Bronchial epithelial cell (primary cell): ENCODE measurements around the gene TMED6. TPM values are rescaled to one million over a fixed set of nuclear protein-coding genes. Genes with fewer than 3 reads are reported as not detected.

ENCODE experiments used
- DNase-seq: peaks from one replicate; pipeline ENCODE4 v3.0.0-alpha.2; 2010; ENCODE audit warnings: low read depth
- FAIRE-seq: peaks from 2 replicates; lab custom pipeline; 2011; peaks lifted over from hg19 to GRCh38; lab: Jason Lieb, UNC
- H3K27me3 ChIP-seq: 2 replicates; pipeline ENCODE4 v1.5.1; 2011; ENCODE audit warnings: low read length; ENCODE audit not compliant: control insufficient read depth, insufficient read depth
- H3K36me3 ChIP-seq: 2 replicates; pipeline ENCODE4 v1.5.1; 2011; ENCODE audit warnings: low read length; ENCODE audit not compliant: control insufficient read depth, insufficient read depth
- H3K4me3 ChIP-seq: 2 replicates; pipeline ENCODE4 v1.5.1; 2011; ENCODE audit warnings: mild to moderate bottlenecking, low read depth, low read length, control low read depth
- total RNA-seq: library from RNA; depleted of rRNA; stranded (reverse); fragments of >200 nt; gene quantifications from 2 replicates; pipeline ENCODE4 v1.2.1, GENCODE V29; 2014
- TF ChIP-seq, protein P1 (sequence below): IDR thresholded peaks from 2 replicates; pipeline ENCODE4 v1.5.1; 2011; ENCODE audit warnings: mild to moderate bottlenecking, moderate library complexity, low read length, control low read depth, inconsistent platforms; ENCODE audit not compliant: insufficient read depth, severe bottlenecking

TMED6 gene
- total RNA-seq, 1 donor from 2014 or later = not detected

- no peaks in the 10 kb centered on the region for H3K36me3 ChIP-seq
- H3K4me3 ChIP-seq = no peak overlapping the region
- FAIRE-seq = no peak
- TF ChIP-seq, protein P1, sequence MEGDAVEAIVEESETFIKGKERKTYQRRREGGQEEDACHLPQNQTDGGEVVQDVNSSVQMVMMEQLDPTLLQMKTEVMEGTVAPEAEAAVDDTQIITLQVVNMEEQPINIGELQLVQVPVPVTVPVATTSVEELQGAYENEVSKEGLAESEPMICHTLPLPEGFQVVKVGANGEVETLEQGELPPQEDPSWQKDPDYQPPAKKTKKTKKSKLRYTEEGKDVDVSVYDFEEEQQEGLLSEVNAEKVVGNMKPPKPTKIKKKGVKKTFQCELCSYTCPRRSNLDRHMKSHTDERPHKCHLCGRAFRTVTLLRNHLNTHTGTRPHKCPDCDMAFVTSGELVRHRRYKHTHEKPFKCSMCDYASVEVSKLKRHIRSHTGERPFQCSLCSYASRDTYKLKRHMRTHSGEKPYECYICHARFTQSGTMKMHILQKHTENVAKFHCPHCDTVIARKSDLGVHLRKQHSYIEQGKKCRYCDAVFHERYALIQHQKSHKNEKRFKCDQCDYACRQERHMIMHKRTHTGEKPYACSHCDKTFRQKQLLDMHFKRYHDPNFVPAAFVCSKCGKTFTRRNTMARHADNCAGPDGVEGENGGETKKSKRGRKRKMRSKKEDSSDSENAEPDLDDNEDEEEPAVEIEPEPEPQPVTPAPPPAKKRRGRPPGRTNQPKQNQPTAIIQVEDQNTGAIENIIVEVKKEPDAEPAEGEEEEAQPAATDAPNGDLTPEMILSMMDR = no peak
- no peaks in the 10 kb centered on the region for H3K27me3 ChIP-seq
- DNase-seq = no peak
Measured at GRCh38 chr16:69393898-69394849, 42.6 kb upstream of the TMED6 start.

- H3K36me3 ChIP-seq = peaks cover 7% of the 10 kb centered on the region
- H3K27me3 ChIP-seq = no peaks in the 10 kb centered on the region
- TF ChIP-seq, protein P1 = no peak
- no peak overlapping the region for H3K4me3 ChIP-seq
- no peak for FAIRE-seq
- no peak for DNase-seq
Measured at GRCh38 chr16:69386596-69386995, 35.0 kb upstream of the TMED6 start.

DNA sequence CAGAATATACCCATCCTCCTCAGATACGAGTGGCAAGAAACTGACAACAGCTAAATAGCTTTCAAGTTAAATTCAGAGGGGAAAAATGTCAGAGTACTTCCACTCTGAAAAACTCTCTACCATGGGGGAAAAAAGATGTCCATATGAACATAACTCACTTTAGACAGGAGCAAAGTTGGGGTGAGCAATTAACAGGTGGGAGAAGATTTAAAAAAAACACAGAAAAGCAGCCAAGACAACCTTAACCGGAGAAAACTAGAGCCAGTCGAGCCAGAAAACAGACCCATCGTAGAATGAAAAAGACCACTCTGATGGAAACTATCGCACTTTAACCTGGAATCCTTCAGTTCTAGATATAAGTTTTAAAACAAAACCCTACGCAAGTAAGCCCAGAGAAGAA, 33.4 kb upstream of the TMED6 start:
- FAIRE-seq = no peak
- Histone ChIP-seq H3K36me3 (peaks cover 7% of the 10 kb centered on the region), H3K27me3 (no peaks in the 10 kb centered on the region), H3K4me3 (peak overlapping the region; percentile 57)
- no peak for DNase-seq
- TF ChIP-seq, protein P1 = no peak

DNA sequence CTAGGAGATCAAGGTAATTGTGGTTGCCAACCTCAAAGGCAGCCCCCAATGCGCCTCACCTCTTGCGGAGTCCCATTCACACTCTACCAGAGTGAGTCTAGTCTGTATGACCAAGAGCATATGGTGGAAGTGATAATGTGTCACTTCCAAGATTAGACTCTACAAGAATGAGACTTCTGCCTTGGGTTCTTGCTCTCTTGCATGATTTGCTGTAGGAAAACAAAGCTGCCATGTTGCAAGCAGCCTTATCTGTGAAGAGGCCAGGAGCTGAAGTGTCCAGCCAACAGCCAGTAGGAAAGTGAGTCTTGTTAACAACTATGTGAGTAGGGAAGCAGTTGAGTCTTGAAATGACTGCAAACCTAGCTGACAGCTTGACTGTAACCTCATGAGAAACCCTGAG, 30.8 kb upstream of the TMED6 start:
- Histone ChIP-seq H3K36me3 (peaks cover 7% of the 10 kb centered on the region), H3K4me3 (no peak overlapping the region), H3K27me3 (no peaks in the 10 kb centered on the region)
- TF ChIP-seq, protein P1 = no peak
- DNase-seq (no peak), FAIRE-seq (no peak)

GRCh38 chr16:69381231-69381630, 29.6 kb upstream of the TMED6 start:
- DNase-seq (no peak), FAIRE-seq (no peak)
- Histone ChIP-seq H3K36me3 (peaks cover 7% of the 10 kb centered on the region), H3K27me3 (no peaks in the 10 kb centered on the region), H3K4me3 (no peak overlapping the region)
- TF ChIP-seq, protein P1 = no peak
